PC-9 (cell line): Measurements from ENCODE around the gene TMEM164. TPM values are rescaled to one million over a fixed set of nuclear protein-coding genes. Genes with fewer than 3 reads are reported as not detected.

Experiments
- BruUV-seq: library from RNA; stranded (reverse); fragments of 400-500 nt; replicated peaks from 2 replicates; lab custom pipeline; 2021; lab: Mats Ljungman, UMichigan
- CTCF ChIA-PET: fragments of 300-600 bp; sonication (Branson Sonifier 250); formaldehyde crosslinking; loops from one replicate; lab custom pipeline; 2022; ENCODE audit warnings: antibody characterized with exemption; lab: Charles Lee
- POLR2A ChIA-PET: fragments of 300-600 bp; sonication (Branson Sonifier 250); formaldehyde crosslinking; loops from one replicate; lab custom pipeline; 2022; ENCODE audit warnings: antibody characterized with exemption; ENCODE audit not compliant: unreplicated experiment; lab: Charles Lee
- DNase-seq, 2 experiments: peaks; one replicate each; pipeline versions ENCODE4 v3.0.0 to v3.0.0-alpha.2; 2015 to 2022; ENCODE audit warnings: mixed read lengths in 1 of 2
- H2AFZ ChIP-seq: fragments of 200-600 bp; sonication (generic); 2 replicates; pipeline ENCODE4 v1.8.1; 2017; ENCODE audit warnings: antibody characterized with exemption
- H3F3A ChIP-seq: fragments of 200-600 bp; sonication (generic); 2 replicates; pipeline ENCODE4 v1.8.1; 2017; ENCODE audit warnings: antibody characterized with exemption, mild to moderate bottlenecking, low read depth; ENCODE audit not compliant: insufficient read depth
- H3K27ac ChIP-seq: fragments of 200-600 bp; sonication (generic); 2 replicates; pipeline ENCODE4 v1.6.1; 2016; ENCODE audit warnings: mixed run types
- H3K27me3 ChIP-seq: fragments of 200-600 bp; sonication (generic); 2 replicates; pipeline ENCODE4 v1.6.1; 2016; ENCODE audit warnings: low read depth, mixed run types; ENCODE audit not compliant: insufficient read depth
- H3K36me3 ChIP-seq: fragments of 200-600 bp; sonication (generic); 2 replicates; pipeline ENCODE4 v1.6.1; 2016; ENCODE audit warnings: low read depth, mixed run types
- H3K4me1 ChIP-seq: fragments of 200-600 bp; sonication (generic); replicated peaks from 2 replicates; pipeline ENCODE4 v1.6.1; 2016; ENCODE audit warnings: mixed run types; ENCODE audit not compliant: insufficient read depth
- H3K4me2 ChIP-seq: fragments of 200-600 bp; sonication (generic); 2 replicates; pipeline ENCODE4 v1.6.1; 2017; ENCODE audit warnings: mixed run types
- H3K4me3 ChIP-seq: fragments of 200-600 bp; sonication (generic); 2 replicates; pipeline ENCODE4 v1.6.1; 2016; ENCODE audit warnings: mixed run types
- H3K79me2 ChIP-seq: fragments of 200-600 bp; sonication (generic); 2 replicates; pipeline ENCODE4 v1.6.1; 2017; ENCODE audit warnings: low read depth, mixed run types
- H3K9me2 ChIP-seq: fragments of 200-600 bp; sonication (generic); 2 replicates; pipeline ENCODE4 v1.8.1; 2017; ENCODE audit warnings: mild to moderate bottlenecking; ENCODE audit not compliant: insufficient read depth
- H3K9me3 ChIP-seq: fragments of 200-600 bp; sonication (generic); 2 replicates; pipeline ENCODE4 v1.8.1; 2016; ENCODE audit warnings: low read depth; ENCODE audit not compliant: insufficient read depth
- H4K20me1 ChIP-seq: fragments of 200-600 bp; sonication (generic); 2 replicates; pipeline ENCODE4 v1.8.1; 2017; ENCODE audit not compliant: insufficient read depth
- CTCF ChIP-seq: fragments of 200-600 bp; sonication (generic); conservative IDR thresholded peaks from 2 replicates; pipeline ENCODE4 v1.6.1; 2017; ENCODE audit warnings: mixed run types, antibody characterized with exemption, mild to moderate bottlenecking, moderate library complexity
- EZH2 ChIP-seq: fragments of 200-600 bp; sonication (generic); IDR thresholded peaks from 2 replicates; pipeline ENCODE4 v1.8.0; 2017; ENCODE audit warnings: antibody characterized with exemption, low read depth
- intact Hi-C: fragments of 100-400 bp; cut with micrococcal nuclease; formaldehyde crosslinking; loops from one replicate; pipeline ENCODE4 v1.10.0; 2022; ENCODE audit not compliant: unreplicated experiment
- total RNA-seq: library from RNA; stranded (reverse); gene quantifications from 2 replicates; pipeline ENCODE4 v1.2.3, GENCODE V29; 2021

Gene TMEM164
- total RNA-seq, 1 experiment from 2014 or later = 44.5 TPM

- peaks cover 14% of the 10 kb centered on the region for H3K4me1 ChIP-seq
- no peaks in the 10 kb centered on the region for H3K27me3 ChIP-seq
- BruUV-seq = no TSS peak
- H3K9me2 ChIP-seq = no peaks in the 10 kb centered on the region; the same call in 1 of the 2 replicates
- ChIA-PET CTCF (no interaction called here), POLR2A (no interaction called here)
- no peak overlapping the region for H3K27ac ChIP-seq
- DNase-seq = no peak
- no peak overlapping the region for H3K4me3 ChIP-seq
- H3K36me3 ChIP-seq = no peaks in the 10 kb centered on the region
- H3F3A ChIP-seq = no peaks in the 10 kb centered on the region
- H2AFZ ChIP-seq = no peak overlapping the region
- no peaks in the 10 kb centered on the region for H3K9me3 ChIP-seq
- intact Hi-C loops = no loop called here
- H4K20me1 ChIP-seq = no peaks in the 10 kb centered on the region
- no peak overlapping the region for H3K4me2 ChIP-seq
- no peak for TF ChIP-seq CTCF
- TF ChIP-seq EZH2 = no peak
- peaks cover 35% of the 10 kb centered on the region for H3K79me2 ChIP-seq
These were observed 39.1 kb downstream of the TMEM164 start for GRCh38 chrX:110041980-110042379.

DNA sequence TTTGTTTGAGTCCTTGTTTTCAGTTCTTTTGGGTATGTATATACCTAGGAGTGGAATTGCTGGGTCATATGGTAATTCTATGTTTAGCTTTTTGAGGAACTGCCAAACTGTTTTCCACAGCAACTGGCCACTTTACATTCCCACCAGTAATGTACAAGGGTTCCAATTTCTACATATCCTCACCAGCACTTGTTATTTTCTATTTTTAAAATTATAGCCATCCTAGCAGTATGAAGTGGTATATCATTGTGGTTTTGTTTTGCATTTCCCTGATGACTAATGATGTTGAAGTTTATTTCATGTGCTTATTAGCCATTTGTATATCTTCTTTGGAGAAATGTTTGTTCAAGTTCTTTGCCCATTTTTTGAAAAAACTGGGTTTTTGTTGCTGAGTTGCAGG is 39.6 kb downstream of the TMEM164 start:
- DNase-seq = no peak
- POLR2A ChIA-PET = no interaction called here
- H3K27me3 ChIP-seq = no peaks in the 10 kb centered on the region
- no peak overlapping the region for H3K4me2 ChIP-seq
- H3K27ac ChIP-seq = no peak overlapping the region
- H3F3A ChIP-seq = no peaks in the 10 kb centered on the region
- peaks cover 9% of the 10 kb centered on the region; the same call in 1 of the 2 replicates for H3K4me1 ChIP-seq
- no TSS peak for BruUV-seq
- intact Hi-C loops = no loop called here
- H3K4me3 ChIP-seq = no peak overlapping the region
- no peaks in the 10 kb centered on the region for H3K9me2 ChIP-seq
- TF ChIP-seq EZH2 (no peak), CTCF (no peak)
- peaks cover 34% of the 10 kb centered on the region for H3K79me2 ChIP-seq
- no peaks in the 10 kb centered on the region for H3K36me3 ChIP-seq
- H2AFZ ChIP-seq = no peak overlapping the region
- CTCF ChIA-PET = interaction anchor here (0.6 kb wide), 1 partner anchor 105 kb away, joined by 3 read pairs; no protein-coding TSS in a partner anchor
- H3K9me3 ChIP-seq = no peaks in the 10 kb centered on the region
- no peaks in the 10 kb centered on the region for H4K20me1 ChIP-seq

DNA sequence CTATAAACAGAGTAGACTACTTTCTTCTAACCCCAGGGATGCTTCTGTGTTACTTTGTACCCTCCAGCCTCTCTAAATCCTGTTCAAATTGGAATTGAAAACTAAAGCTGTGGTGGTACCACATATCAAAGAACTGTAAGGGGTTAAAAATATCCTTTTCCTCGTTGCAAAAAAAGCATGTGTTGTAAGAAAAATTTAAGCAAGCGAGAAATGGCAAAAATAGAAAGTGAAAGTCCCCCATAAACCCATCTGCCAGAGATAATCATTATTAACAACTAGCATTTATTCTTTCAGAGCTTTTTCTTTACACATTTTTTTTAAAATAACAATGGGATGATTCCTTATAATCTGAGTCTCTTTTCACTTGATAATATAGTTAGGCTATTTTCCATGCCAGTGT is 40.6 kb downstream of the TMEM164 start:
- CTCF ChIA-PET = interaction anchor here (0.6 kb wide), 1 partner anchor 104 kb away, joined by 3 read pairs; no protein-coding TSS in a partner anchor
- Histone ChIP-seq H4K20me1 (no peaks in the 10 kb centered on the region), H3K79me2 (peaks cover 30% of the 10 kb centered on the region), H2AFZ (no peak overlapping the region), H3K4me1 (0 out of 2 replicates have a peak, but pooled peaks cover 7% of the 10 kb centered on the region), H3K27me3 (no peaks in the 10 kb centered on the region), H3F3A (no peaks in the 10 kb centered on the region), H3K27ac (no peak overlapping the region), H3K4me2 (no peak overlapping the region), H3K4me3 (no peak overlapping the region), H3K36me3 (no peaks in the 10 kb centered on the region), H3K9me2 (no peaks in the 10 kb centered on the region), H3K9me3 (no peaks in the 10 kb centered on the region)
- no peak for TF ChIP-seq CTCF
- POLR2A ChIA-PET = no interaction called here
- DNase-seq = no peak
- no TSS peak for BruUV-seq
- intact Hi-C loops = no loop called here
